Effector memory CD8-positive, alpha-beta T cell (primary cell): ENCODE results near the gene SURF2.

Source experiments
- ATAC-seq: fragments of 150-1000 bp; cut with Tn5 transposase; replicated peaks from 2 replicates; pipeline ENCODE4 v1.10.0; 2021; ENCODE audit warnings: mild to moderate bottlenecking, moderate library complexity
- DNase-seq, 3 experiments: peaks; one replicate each; pipeline ENCODE4 v3.0.0; 2021
- H3K27ac Mint-ChIP-seq, 2 donors: one replicate each; pipeline ENCODE4 v1.8.0; 2022; ENCODE audit warnings: mild to moderate bottlenecking in 2 of 2, mixed read lengths in 2 of 2, moderate library complexity in 2 of 2
- H3K27me3 Mint-ChIP-seq, 2 donors: one replicate each; pipeline ENCODE4 v1.8.0; 2022; ENCODE audit warnings: mixed read lengths in 2 of 2
- H3K36me3 Mint-ChIP-seq: one replicate; pipeline ENCODE4 v1.8.0; 2022; ENCODE audit warnings: mild to moderate bottlenecking, moderate library complexity, mixed read lengths; ENCODE audit not compliant: insufficient read depth
- H3K4me1 Mint-ChIP-seq, 2 donors: one replicate each; pipeline ENCODE4 v1.8.0; 2022; ENCODE audit warnings: low read depth in 2 of 2, mixed read lengths in 2 of 2
- H3K4me3 Mint-ChIP-seq, 2 donors: one replicate each; pipeline ENCODE4 v1.8.0; 2022; ENCODE audit warnings: mild to moderate bottlenecking in 2 of 2, mixed read lengths in 2 of 2, moderate library complexity in 2 of 2
- H3K9me3 Mint-ChIP-seq, 2 donors: one replicate each; pipeline ENCODE4 v1.8.0; 2022; ENCODE audit warnings: mixed read lengths in 2 of 2

SURF2 gene

DNA sequence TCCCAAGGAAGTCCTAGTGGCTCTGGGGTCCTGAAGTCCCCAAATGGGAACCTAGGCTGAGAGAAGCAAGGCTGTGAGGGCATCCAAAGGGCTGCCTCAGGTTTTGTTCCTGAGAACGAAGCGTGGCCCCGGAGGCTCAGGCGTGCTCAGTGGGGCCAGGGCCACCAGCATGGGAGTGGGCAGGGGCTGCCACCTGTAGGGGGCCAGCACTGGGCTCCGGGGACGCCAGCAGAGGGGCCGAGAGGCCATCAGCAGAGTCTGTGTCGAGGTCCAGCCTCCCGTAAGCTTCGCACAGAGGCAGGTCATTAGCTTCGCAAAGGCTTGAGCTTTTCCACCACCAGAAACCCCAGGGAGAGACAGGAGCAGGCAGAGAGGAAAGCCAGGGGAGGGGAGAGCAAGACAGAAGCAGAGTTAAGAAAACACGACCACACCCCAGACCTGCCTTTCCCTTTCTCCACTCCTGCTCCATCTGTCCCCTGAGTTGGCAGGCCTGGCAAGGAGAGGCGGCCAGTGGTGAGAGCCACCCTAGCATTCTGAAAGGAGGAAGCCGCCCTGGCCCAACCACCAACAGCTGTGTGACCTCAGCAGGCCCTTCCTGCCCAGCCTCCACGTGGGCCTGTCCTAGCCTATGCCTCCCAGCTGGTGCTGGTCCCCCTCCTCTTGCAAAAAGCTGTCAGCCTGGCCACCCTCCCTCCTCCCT is 14.8 kb upstream of the SURF2 start:
- Mint-ChIP-seq H3K9me3 (no peaks in the 10 kb centered on the region), H3K4me3 (peak overlapping the region in 1 of 2 donors; percentile 6), H3K4me1 (peaks cover 20 to 27% of the 10 kb centered on the region in 2 donors), H3K36me3 (peaks cover 31% of the 10 kb centered on the region), H3K27me3 (no peaks in the 10 kb centered on the region), H3K27ac (peak overlapping the region; percentile 44 to 49)
- ATAC-seq = peak; percentile 29
- DNase-seq = no peak

DNA sequence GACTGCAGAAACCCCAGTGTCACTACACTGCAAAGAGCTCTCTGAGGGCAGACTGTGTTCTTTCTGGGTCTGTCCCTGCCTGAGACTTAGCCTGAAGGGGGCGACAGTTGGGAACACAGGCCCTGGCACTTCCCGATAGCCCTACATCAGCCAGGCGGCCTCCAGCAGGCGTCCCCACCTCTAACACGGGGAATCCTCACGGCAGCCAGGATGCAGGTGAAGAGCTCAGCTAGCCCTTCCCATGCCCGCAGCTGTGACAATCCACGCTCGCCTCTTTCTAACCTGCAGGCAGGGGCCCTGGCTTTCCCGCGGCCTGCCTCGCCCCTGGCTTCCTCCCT is 14.3 kb upstream of the SURF2 start:
- Mint-ChIP-seq H3K27me3 (no peaks in the 10 kb centered on the region), H3K4me3 (peak overlapping the region in 1 of 2 donors; percentile 6), H3K9me3 (no peaks in the 10 kb centered on the region), H3K36me3 (peaks cover 33% of the 10 kb centered on the region), H3K27ac (peak overlapping the region; percentile 44 to 49), H3K4me1 (peaks cover 25 to 28% of the 10 kb centered on the region in 2 donors)
- ATAC-seq (no peak), DNase-seq (no peak)

DNA sequence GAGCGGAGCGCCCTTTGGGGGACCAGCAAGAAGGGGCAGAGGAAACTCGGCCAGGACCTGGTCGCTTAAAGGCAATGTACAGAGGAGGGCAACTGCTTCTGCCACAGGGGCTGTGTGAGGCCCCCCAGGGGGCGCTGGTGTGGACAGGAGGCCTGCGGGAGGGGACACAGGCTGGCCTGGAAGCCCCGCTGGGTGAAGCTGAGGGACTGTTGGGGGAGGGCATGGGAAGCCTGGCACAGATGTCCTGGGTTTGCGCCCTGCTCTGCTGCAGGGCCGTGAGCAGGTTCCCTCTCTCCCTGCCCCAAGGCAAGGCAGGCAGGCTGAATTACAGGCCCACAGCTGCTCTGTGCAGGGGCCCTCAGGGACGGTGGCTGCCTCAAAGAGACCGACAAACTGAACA is 13.8 kb upstream of the SURF2 start:
- DNase-seq (no peak), ATAC-seq (no peak)
- Mint-ChIP-seq H3K9me3 (no peaks in the 10 kb centered on the region), H3K4me1 (peaks cover 27 to 31% of the 10 kb centered on the region in 2 donors), H3K36me3 (peaks cover 34% of the 10 kb centered on the region), H3K27me3 (no peaks in the 10 kb centered on the region), H3K4me3 (no peak overlapping the region), H3K27ac (no peak overlapping the region)

DNA sequence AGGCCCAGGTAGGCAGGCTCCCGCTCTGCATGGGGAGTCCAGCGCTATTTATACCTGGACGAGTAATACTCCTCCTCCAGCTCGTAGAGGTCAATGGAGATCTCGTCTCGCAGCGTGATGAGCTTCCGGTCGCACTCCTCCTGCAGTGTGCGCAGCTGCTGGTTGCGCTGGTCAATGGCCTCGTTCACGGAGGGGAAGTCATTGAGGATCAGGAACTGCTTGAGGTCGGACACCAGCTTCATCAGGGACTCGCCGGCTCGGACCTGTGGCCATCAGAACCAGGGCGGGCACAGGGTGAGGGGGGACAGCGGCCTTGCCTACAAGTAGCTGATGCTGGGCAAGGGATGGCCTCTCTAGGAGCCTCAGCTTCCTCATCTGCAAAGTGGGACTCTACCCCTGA is 12.3 kb upstream of the SURF2 start:
- H3K27ac Mint-ChIP-seq = no peak overlapping the region
- no peak overlapping the region for H3K4me3 Mint-ChIP-seq
- H3K27me3 Mint-ChIP-seq = no peaks in the 10 kb centered on the region
- peaks cover 46% of the 10 kb centered on the region for H3K36me3 Mint-ChIP-seq
- H3K4me1 Mint-ChIP-seq = peaks cover 34 to 41% of the 10 kb centered on the region in 2 donors
- DNase-seq = no peak
- H3K9me3 Mint-ChIP-seq = no peaks in the 10 kb centered on the region
- no peak for ATAC-seq

DNA sequence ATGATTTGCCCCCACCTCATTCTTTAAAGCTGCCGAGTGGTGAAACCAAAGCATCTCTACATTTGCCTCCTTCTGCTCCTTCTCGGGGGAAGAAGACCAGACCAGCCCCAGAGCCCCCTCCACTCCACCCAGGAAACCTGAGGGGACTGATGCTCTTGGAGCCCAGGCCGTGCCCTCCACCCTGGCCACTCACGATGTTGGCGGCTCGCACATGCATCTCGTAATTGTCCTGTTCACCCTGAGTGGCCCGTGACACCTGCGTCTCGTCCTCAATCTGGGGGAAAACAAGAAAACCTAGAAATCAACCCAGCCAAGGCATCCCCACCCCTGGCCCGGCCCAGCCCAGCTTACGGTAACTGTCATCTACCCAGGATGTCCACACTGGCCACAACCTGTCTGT is 11.4 kb upstream of the SURF2 start:
- H3K27ac Mint-ChIP-seq = no peak overlapping the region
- ATAC-seq (no peak), DNase-seq (no peak)
- H3K9me3 Mint-ChIP-seq = no peaks in the 10 kb centered on the region
- peaks cover 55% of the 10 kb centered on the region for H3K36me3 Mint-ChIP-seq
- H3K4me1 Mint-ChIP-seq = peaks cover 36 to 47% of the 10 kb centered on the region in 2 donors
- H3K4me3 Mint-ChIP-seq = no peak overlapping the region
- H3K27me3 Mint-ChIP-seq = no peaks in the 10 kb centered on the region

DNA sequence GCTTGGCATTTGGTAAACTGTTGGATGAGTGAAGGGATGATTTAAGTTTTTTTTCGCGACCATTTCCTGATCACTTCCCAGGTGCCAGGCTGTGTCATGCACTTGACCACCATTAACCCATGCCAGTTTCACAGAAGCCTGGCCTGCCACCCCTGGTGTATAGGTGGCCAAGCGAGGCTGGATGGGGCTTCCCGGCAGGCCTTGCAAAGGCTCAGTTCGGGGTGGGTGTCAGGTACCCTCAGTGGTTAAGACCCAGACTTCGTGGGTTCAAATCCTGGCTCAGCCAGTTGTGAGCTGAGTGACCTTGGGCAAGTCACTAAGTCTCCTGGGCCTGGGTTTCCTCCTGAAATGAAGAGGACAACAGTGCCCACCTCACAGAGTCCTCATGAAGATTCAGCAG is 10.8 kb upstream of the SURF2 start:
- ATAC-seq (no peak), DNase-seq (no peak)
- H3K9me3 Mint-ChIP-seq = no peaks in the 10 kb centered on the region
- no peak overlapping the region for H3K27ac Mint-ChIP-seq
- H3K27me3 Mint-ChIP-seq = no peaks in the 10 kb centered on the region
- peaks cover 30 to 42% of the 10 kb centered on the region in 2 donors for H3K4me1 Mint-ChIP-seq
- H3K36me3 Mint-ChIP-seq = peaks cover 58% of the 10 kb centered on the region
- no peak overlapping the region for H3K4me3 Mint-ChIP-seq

DNA sequence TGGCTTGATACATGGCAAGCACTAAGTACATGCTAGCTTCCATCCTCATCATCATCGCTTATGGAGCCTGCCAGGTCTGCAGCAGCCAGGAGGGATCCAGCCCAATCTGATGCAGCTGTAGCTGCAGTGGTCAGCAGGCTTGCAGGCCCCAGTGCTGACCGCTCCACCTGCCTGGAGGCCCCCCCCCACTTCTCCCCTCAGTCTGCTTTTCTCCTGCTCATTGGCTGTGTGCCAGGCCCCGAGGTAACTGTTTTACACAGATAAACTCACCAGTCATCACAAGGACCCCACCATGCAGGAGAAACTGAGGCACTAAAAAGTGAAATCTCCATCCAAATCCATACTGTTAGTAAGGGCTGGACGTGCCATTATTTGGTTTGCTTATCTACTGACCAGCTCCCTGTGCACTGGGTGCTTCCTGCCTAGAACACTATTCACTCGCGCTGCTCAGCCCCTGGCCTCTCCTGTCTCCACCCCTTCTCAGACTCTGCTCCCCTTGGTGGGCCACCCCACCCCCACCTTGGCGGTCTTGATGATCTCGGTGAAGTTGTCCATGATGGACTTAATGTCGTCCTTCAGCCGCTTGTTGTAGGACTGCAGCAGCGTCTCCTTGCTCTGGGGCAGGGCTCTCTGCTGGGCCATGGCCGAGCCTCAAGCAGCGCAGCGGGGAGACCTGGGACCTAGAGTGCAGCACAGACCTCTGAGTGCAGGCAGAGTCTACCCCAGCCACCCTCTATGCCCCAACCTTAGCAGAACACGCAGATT is 10.1 kb upstream of the SURF2 start:
- Mint-ChIP-seq H3K27ac (peak overlapping the region; percentile 71 to 91), H3K27me3 (no peaks in the 10 kb centered on the region), H3K4me3 (peak overlapping the region; percentile 92 to 99), H3K9me3 (no peaks in the 10 kb centered on the region), H3K36me3 (peaks cover 65% of the 10 kb centered on the region), H3K4me1 (peaks cover 28 to 36% of the 10 kb centered on the region in 2 donors)
- DNase-seq (no peak), ATAC-seq (no peak)

DNA sequence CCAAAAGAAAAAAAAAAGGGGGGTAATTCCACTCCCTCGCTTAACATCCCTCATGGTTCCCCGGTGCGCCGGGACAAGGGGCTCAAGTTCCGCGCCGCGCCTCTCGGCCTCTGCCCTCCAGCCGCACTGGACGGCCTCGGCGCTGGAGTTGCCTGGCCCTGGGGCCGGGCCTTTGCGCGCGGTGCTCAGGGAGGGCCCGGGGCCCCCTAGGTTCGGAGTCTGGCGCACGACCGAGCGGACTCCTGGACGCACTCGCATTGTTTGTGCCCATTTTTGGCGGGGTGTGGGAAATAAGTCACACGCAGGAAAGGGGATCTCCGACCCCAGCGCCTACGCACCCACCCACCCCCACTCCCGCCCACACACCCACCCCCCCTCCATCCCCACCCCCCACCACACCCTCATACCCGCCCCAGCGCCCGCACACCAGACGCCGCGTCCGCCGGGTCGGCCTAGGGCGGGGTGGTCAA is 8.8 kb upstream of the SURF2 start:
- Mint-ChIP-seq H3K27me3 (no peaks in the 10 kb centered on the region), H3K4me1 (peaks cover 28 to 31% of the 10 kb centered on the region in 2 donors), H3K36me3 (peaks cover 71% of the 10 kb centered on the region), H3K27ac (peak overlapping the region; percentile 98 to 99), H3K9me3 (no peaks in the 10 kb centered on the region), H3K4me3 (peak overlapping the region; percentile 92 to 99)
- ATAC-seq = peak; percentile 53
- peak; percentile 31 to 40 (median 32) for DNase-seq

DNA sequence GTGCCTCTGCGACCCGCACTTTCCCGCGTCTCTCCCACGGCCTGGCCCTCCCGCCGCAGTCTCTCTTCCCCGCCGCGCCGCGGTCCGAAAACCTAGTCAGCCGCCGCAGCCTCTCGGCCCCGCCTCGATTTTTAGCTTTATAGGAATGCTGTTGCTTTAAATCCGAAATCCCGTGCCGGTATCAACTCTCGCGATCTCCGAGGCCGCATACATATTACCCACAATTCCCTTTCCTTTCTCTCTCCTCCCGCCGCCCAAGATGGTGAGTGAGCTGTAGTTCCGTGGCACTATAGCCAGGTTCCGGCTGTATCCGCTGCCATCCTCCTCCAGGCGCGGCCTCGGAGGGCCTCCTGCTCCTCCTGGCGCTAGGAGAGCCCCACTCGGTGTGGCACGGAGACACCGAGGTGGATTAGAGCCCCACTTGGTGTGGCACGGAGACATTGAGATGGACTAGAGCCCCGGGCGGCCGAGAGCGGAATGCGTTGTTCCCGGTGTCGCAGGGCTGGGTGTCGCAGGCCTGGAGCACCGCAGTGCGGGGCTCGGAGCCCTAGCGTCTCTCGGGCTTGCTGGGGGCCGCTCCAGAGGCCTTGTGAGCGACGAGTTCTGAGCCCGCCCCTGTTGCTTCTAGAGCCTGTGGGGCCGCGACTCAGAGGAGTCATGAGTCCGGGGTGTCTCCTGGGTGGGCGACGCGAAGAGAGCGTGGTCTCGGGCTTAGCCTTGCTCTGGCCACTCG is 8.2 kb upstream of the SURF2 start, which contains the start of the genes MED22 and RPL7A:
MED22 (minus strand) TSS at position 147 of the 733 bp plus-strand sequence. CDS start 1,469 bp downstream, outside the sequence.
RPL7A (plus strand) TSS at position 234 of the 733 bp plus-strand sequence; CDS start at position 260, 26 bp downstream.
- Mint-ChIP-seq H3K36me3 (peaks cover 75% of the 10 kb centered on the region), H3K27me3 (no peaks in the 10 kb centered on the region), H3K9me3 (no peaks in the 10 kb centered on the region), H3K4me3 (peak within 1 kb of the TSS; percentile 92 to 99), H3K4me1 (peaks cover 31 to 34% of the 10 kb centered on the region in 2 donors), H3K27ac (peak within 1 kb of the TSS; percentile 98 to 99)
- ATAC-seq (peak; percentile 89), DNase-seq (peak; percentile 86 to 91 (median 88))

DNA sequence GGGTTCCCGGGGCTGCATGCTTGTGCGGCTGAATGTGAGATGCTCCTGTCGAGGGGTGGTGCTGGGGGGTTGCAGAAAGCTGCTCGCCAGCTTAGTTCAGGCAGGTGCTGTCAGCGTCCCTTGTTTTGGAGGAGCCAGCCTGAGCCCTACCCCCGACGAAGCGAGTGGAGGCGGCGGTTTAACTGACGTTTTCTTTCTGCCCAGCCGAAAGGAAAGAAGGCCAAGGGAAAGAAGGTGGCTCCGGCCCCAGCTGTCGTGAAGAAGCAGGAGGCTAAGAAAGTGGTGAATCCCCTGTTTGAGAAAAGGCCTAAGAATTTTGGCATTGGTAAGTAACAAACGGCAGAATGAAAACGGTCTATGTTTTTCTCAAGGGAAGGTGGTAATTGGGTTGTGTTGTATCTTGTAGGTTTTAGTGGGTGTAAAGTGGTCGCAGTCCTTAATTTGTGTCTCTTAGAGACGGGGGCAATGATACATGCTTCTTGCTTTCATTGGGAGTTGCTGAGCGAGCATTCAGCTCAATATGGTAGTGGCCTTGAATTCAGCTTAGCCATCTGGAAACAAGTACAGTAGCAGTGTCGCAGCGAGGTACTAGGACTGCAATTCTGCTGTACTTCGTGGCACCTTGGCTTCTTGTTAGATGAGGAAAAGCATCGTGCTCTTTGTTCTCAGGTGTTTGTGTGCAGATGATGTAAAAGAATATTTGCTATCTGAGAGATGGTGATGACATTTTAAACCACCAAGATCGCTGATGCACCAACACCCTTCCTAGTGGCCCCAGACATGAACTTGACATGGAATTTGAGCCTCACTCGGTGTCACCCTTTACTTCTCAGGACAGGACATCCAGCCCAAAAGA is 7.4 kb upstream of the SURF2 start:
- Mint-ChIP-seq H3K4me1 (peaks cover 34 to 36% of the 10 kb centered on the region in 2 donors), H3K27me3 (no peaks in the 10 kb centered on the region), H3K4me3 (peak overlapping the region; percentile 92 to 99), H3K36me3 (peaks cover 76% of the 10 kb centered on the region), H3K27ac (peak overlapping the region; percentile 98 to 99), H3K9me3 (no peaks in the 10 kb centered on the region)
- ATAC-seq (no peak), DNase-seq (no peak)

DNA sequence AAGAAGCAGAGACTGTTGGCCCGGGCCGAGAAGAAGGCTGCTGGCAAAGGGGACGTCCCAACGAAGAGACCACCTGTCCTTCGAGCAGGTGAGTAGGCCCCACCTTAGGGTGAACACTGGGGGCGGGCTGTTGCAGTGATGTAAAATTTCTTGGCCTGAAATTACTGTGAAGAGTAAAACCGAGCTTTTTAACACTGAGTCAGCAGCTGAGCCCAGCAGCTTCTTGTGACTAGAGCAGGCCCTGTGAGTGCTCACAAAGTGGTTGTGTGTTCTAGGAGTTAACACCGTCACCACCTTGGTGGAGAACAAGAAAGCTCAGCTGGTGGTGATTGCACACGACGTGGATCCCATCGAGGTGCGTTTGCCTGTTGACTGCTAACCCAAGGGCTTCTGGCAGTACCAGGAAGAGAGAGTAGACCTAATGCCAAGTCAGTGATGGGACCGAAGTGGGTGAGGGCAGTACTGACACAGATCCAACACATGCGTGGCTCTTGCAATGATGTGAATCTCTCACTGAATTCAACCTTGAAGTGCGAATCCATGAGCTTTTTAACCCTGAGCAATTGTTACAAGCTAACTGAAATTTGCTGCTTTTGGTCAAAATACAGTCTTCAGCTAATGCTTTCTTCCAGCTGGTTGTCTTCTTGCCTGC is 6.3 kb upstream of the SURF2 start:
- H3K4me3 Mint-ChIP-seq = peak overlapping the region in 1 of 2 donors; percentile 99
- peak overlapping the region; percentile 98 to 99 for H3K27ac Mint-ChIP-seq
- no peaks in the 10 kb centered on the region for H3K9me3 Mint-ChIP-seq
- no peak for ATAC-seq
- no peak for DNase-seq
- H3K36me3 Mint-ChIP-seq = peaks cover 81% of the 10 kb centered on the region
- no peaks in the 10 kb centered on the region for H3K27me3 Mint-ChIP-seq
- peaks cover 34 to 36% of the 10 kb centered on the region in 2 donors for H3K4me1 Mint-ChIP-seq

DNA sequence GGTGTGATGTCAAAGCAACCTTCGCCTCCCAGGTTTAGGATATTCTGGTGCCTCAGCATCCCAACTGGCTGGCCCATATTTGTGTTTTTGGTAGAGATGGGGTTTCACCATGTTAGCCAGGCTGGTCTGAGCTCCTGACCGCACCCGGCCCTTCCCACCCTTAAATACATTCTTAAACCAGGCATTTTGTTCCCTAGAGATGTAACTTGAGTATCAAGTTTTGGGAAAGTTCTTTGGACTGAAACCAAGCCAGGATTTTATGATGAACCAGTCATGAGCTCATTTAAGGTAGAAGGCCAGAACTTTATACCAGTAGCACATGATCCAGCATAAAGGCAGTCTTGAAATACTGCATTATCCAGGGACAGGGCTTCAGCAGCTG is 4.8 kb upstream of the SURF2 start:
- H3K36me3 Mint-ChIP-seq = peaks cover 79% of the 10 kb centered on the region
- no peak overlapping the region for H3K27ac Mint-ChIP-seq
- DNase-seq = no peak
- H3K27me3 Mint-ChIP-seq = no peaks in the 10 kb centered on the region
- H3K4me3 Mint-ChIP-seq = no peak overlapping the region
- H3K4me1 Mint-ChIP-seq = peaks cover 27 to 30% of the 10 kb centered on the region in 2 donors
- no peaks in the 10 kb centered on the region for H3K9me3 Mint-ChIP-seq
- no peak for ATAC-seq
